Measurements from ENCODE around the gene XCL1. TPM values are rescaled to one million over a fixed set of nuclear protein-coding genes. Genes with fewer than 3 reads are reported as not detected.

Gene XCL1
- total and polyA plus RNA-seq, 4 donors, result 0.15 to 0.71 (median 0.36) TPM

DNA sequence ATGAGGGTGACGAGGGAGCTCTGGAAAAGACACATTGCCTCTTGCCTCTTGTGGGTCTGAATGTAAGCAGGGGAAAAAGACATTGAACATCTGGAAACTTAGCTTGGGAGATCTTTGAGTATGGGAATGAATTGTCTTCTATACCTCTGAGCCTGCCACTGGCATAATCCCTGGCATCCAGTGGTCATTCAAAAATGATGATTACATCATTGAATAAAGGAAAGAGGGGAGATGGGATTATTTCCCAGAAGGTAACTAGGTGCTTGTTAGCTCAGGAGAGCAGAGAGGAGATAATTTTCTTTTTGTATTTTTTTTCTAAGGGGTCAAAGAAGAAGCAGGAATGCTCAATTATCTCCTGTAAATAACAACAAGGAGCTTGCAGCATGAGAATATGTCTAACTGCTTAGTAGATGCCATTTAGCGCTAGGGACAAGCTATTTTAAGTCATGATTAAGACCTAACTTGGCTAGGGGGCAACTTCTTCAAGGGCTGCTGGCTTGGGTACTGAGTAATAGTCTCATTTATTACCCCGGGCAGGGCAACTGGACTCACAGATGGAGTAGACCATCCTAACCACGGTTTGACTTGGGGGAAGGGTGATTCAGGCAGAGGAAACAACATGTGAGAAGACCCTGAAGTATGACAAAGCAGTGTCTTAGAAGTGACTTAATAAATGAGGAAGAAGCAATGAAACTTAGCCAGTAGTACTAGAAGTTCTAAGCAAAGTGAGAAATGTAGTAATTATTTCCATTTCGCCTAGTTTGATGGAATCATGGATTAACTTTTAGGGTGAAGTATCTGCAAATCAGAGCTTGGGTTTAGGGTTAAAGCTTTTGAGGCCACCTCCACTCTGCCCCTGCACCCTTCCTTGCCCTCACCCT is 21.6 kb upstream of the XCL1 start:
- H3K9ac ChIP-seq (ENCODE audit: insufficient read depth in 1 of 2, low read length in 2 of 2), result no peak overlapping the region
- no peak overlapping the region for H3K27ac ChIP-seq (ENCODE audit: low read depth in 1 of 2, low read length in 1 of 2)
- H3K27me3 ChIP-seq (ENCODE audit: control insufficient read depth in 3 of 3, insufficient read depth in 3 of 3, low read length in 2 of 3), result no peaks in the 10 kb centered on the region
- WGBS, 2 donors, result 58 to 74% methylated on average over 5 of the region's 5 CpGs
- no peaks in the 10 kb centered on the region for H3K36me3 ChIP-seq (ENCODE audit: control insufficient read depth in 4 of 4, insufficient read depth in 4 of 4, low read length in 4 of 4)
- H3K4me3 ChIP-seq, result no peak overlapping the region
- H3K4me1 ChIP-seq (ENCODE audit: control insufficient read depth in 5 of 5, insufficient read depth in 5 of 5, low read length in 5 of 5), result no peaks in the 10 kb centered on the region
- ATAC-seq (ENCODE audit: insufficient read depth, low FRiP score) (no peak), DNase-seq (no peak)
- no peak for TF ChIP-seq CTCF (IDR thresholded peaks at IDR 0.05; ENCODE audit: control extremely low read depth, extremely low read depth)
- no peaks in the 10 kb centered on the region for H3K9me3 ChIP-seq (ENCODE audit: control insufficient read depth in 4 of 4, insufficient read depth in 3 of 4, low read length in 3 of 4)

DNA sequence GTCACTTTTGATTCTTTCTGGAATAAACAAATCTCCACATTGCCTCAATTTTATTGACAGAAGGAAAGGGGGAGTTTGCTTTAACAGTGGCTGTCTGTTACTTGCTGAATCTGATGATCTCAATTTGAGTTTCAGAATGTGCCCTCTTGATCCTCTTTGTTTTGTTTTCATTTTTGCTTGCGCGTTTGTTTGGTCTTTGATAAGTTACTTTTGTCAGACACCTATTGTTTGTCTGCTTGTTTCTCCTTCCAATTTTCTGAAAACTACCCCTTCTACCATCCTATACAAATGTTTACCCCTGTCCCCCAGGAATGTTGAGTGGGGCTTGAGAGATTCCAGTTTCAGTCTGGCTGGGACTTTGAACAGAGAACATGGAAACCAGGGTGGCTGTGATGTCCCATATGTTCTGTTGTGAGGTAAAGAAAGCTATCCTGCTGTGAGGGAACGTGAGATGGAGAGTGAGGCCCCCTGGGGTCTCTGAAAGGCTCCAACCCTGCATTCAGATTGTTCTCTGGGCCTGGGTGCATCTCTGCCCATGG is 20.8 kb upstream of the XCL1 start:
- TF ChIP-seq CTCF (IDR thresholded peaks at IDR 0.05; ENCODE audit: control extremely low read depth, extremely low read depth), result no peak
- DNase-seq, result no peak
- WGBS, 2 donors, result 73 to 92% methylated on average over 3 of the region's 3 CpGs
- ATAC-seq (ENCODE audit: insufficient read depth, low FRiP score), result no peak
- Histone ChIP-seq H3K9ac (ENCODE audit: insufficient read depth in 1 of 2, low read length in 2 of 2) (no peak overlapping the region), H3K36me3 (ENCODE audit: control insufficient read depth in 4 of 4, insufficient read depth in 4 of 4, low read length in 4 of 4) (no peaks in the 10 kb centered on the region), H3K27me3 (ENCODE audit: control insufficient read depth in 3 of 3, insufficient read depth in 3 of 3, low read length in 2 of 3) (no peaks in the 10 kb centered on the region), H3K4me3 (no peak overlapping the region), H3K9me3 (ENCODE audit: control insufficient read depth in 4 of 4, insufficient read depth in 3 of 4, low read length in 3 of 4) (no peaks in the 10 kb centered on the region), H3K27ac (ENCODE audit: low read depth in 1 of 2, low read length in 1 of 2) (no peak overlapping the region), H3K4me1 (ENCODE audit: control insufficient read depth in 5 of 5, insufficient read depth in 5 of 5, low read length in 5 of 5) (no peaks in the 10 kb centered on the region)

GRCh38 chr1:168556647-168557046 is 19.8 kb upstream of the XCL1 start:
- ATAC-seq (ENCODE audit: insufficient read depth, low FRiP score), result no peak
- Histone ChIP-seq H3K9ac (ENCODE audit: insufficient read depth in 1 of 2, low read length in 2 of 2) (no peak overlapping the region), H3K4me1 (ENCODE audit: control insufficient read depth in 5 of 5, insufficient read depth in 5 of 5, low read length in 5 of 5) (no peaks in the 10 kb centered on the region), H3K27ac (ENCODE audit: low read depth in 1 of 2, low read length in 1 of 2) (no peak overlapping the region), H3K9me3 (ENCODE audit: control insufficient read depth in 4 of 4, insufficient read depth in 3 of 4, low read length in 3 of 4) (no peaks in the 10 kb centered on the region), H3K36me3 (ENCODE audit: control insufficient read depth in 4 of 4, insufficient read depth in 4 of 4, low read length in 4 of 4) (no peaks in the 10 kb centered on the region), H3K27me3 (ENCODE audit: control insufficient read depth in 3 of 3, insufficient read depth in 3 of 3, low read length in 2 of 3) (no peaks in the 10 kb centered on the region), H3K4me3 (no peak overlapping the region)
- no peak for TF ChIP-seq CTCF (IDR thresholded peaks at IDR 0.05; ENCODE audit: control extremely low read depth, extremely low read depth)
- no peak for DNase-seq
